ENCODE data around the gene RPRD1B.
"Not testable (repeated sequence)": the region's sequence is repeated elsewhere in the genome, so short reads cannot be mapped to it uniquely, and the experiment has no call there.

Gene RPRD1B

DNA sequence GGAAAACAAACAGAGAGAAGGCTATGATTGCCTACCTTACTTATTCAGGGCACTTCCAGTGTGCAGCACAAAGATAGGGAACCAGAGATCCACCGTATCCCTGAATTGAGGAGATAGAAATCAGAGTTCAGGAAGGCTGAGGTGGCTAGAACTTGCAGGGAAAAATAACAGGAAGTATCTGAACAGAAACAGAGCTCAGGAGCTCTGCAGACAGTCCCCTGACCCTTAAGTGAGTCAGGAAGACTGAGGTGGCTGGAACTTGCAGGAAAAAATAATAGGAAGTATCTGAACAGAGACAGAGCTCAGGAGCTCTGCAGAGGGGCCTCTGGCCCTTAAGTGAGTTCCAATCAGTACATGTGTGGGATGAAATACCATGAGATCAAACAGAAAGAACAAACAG is 65.4 kb downstream of the RPRD1B start:
- DNase-seq (ENCODE audit: low read depth) = no peak
- H3K4me3 ChIP-seq (ENCODE audit: low read depth, low read length) = no peak overlapping the region
- TF ChIP-seq POLR2A (IDR thresholded peaks at IDR 0.05; ENCODE audit: extremely low read depth, insufficient read length) = no peak
- TF ChIP-seq MYC (IDR thresholded peaks at IDR 0.05; ENCODE audit: low read depth, low read length) = no peak
- TF ChIP-seq, protein P1, sequence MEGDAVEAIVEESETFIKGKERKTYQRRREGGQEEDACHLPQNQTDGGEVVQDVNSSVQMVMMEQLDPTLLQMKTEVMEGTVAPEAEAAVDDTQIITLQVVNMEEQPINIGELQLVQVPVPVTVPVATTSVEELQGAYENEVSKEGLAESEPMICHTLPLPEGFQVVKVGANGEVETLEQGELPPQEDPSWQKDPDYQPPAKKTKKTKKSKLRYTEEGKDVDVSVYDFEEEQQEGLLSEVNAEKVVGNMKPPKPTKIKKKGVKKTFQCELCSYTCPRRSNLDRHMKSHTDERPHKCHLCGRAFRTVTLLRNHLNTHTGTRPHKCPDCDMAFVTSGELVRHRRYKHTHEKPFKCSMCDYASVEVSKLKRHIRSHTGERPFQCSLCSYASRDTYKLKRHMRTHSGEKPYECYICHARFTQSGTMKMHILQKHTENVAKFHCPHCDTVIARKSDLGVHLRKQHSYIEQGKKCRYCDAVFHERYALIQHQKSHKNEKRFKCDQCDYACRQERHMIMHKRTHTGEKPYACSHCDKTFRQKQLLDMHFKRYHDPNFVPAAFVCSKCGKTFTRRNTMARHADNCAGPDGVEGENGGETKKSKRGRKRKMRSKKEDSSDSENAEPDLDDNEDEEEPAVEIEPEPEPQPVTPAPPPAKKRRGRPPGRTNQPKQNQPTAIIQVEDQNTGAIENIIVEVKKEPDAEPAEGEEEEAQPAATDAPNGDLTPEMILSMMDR (IDR thresholded peaks at IDR 0.05; ENCODE audit: low read depth, low read length) = no peak
- TF ChIP-seq, protein P2, sequence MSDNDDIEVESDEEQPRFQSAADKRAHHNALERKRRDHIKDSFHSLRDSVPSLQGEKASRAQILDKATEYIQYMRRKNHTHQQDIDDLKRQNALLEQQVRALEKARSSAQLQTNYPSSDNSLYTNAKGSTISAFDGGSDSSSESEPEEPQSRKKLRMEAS (IDR thresholded peaks at IDR 0.05; ENCODE audit: low read depth, low read length) = no peak

DNA sequence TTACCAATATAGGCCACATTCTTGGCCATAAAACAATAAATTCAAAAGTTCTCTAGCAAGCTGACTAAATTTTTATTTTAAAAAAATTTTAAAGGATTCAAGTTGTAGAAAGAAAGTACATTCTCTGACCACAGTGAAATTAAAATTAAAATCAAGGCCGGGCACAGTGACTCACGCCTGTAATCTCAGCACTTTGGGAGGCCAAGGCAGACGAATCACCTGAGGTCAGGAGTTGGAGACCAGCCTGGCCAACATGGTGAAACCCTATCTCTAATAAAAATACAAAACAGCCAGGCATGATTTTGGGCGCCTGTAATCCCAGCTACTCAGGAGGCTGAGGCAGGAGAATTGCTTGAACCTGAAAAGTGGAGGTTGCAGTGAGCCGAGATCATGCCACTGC is 68.7 kb downstream of the RPRD1B start:
- H3K4me3 ChIP-seq (ENCODE audit: low read depth, low read length); DNase-seq (ENCODE audit: low read depth): not testable (repeated sequence)

DNA sequence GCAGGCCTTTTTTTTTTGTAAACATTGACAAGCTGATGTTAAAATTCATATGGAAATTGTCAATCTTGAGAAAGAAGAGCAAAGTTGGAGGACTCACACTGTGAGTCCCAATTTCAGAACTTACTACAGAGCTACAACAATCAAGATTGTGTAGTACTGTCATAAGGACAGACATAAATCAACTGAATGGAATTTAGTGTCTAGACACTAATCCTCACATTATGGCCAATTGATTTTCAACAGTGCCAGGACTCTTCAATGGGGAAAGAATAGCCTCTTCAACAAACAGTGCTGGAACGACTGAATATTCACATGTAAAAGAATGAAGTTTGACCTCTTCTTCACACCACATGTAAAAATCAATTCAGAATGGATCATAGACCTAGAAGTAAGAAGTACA is 70.7 kb downstream of the RPRD1B start:
- TF ChIP-seq, protein P1 (IDR thresholded peaks at IDR 0.05; ENCODE audit: low read depth, low read length) = no peak
- TF ChIP-seq, protein P2 (IDR thresholded peaks at IDR 0.05; ENCODE audit: low read depth, low read length) = no peak
- TF ChIP-seq MYC (IDR thresholded peaks at IDR 0.05; ENCODE audit: low read depth, low read length) (no peak), POLR2A (IDR thresholded peaks at IDR 0.05; ENCODE audit: extremely low read depth, insufficient read length) (no peak)
- no peak for DNase-seq (ENCODE audit: low read depth)
- H3K4me3 ChIP-seq (ENCODE audit: low read depth, low read length) = no peak overlapping the region

DNA sequence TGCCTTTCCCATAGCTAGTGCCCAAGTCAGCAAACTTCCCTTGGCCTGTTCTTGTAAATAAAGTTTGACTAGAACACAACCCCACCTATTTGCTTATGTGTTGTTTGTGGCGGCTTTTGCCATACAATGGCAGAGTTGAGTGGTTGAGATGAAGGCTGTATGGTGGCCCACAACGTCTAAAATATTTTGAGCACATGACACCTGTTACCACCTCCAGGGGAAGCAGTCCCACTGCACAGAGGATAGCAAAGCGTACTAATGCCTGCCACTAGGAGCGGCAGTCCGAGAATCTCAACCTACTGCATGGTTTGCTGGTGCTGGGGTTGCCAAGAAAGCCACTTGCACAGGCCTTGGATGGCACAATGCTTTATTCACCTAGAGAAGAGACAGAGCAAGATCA is 72.9 kb downstream of the RPRD1B start:
- no peak overlapping the region for H3K4me3 ChIP-seq (ENCODE audit: low read depth, low read length)
- DNase-seq (ENCODE audit: low read depth) = no peak
- TF ChIP-seq, protein P1 (IDR thresholded peaks at IDR 0.05; ENCODE audit: low read depth, low read length) = no peak
- TF ChIP-seq MYC (IDR thresholded peaks at IDR 0.05; ENCODE audit: low read depth, low read length) (no peak), POLR2A (IDR thresholded peaks at IDR 0.05; ENCODE audit: extremely low read depth, insufficient read length) (no peak)
- TF ChIP-seq, protein P2 (IDR thresholded peaks at IDR 0.05; ENCODE audit: low read depth, low read length) = no peak

DNA sequence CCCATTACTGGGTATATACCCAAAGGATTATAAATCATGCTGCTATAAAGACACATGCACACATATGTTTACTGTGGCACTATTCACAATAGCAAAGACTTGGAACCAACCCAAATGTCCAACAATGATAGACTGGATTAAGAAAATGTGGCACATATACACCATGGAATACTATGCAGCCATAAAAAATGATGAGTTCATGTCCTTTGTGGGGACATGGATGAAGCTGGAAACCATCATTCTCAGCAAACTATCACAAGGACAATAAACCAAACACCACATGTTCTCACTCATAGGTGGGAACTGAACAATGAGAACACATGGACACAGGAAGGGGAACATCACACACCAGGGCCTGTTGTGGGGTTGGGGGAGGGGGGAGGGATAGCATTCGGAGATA is 73.8 kb downstream of the RPRD1B start:
- H3K4me3 ChIP-seq (ENCODE audit: low read depth, low read length); DNase-seq (ENCODE audit: low read depth): not testable (repeated sequence)

DNA sequence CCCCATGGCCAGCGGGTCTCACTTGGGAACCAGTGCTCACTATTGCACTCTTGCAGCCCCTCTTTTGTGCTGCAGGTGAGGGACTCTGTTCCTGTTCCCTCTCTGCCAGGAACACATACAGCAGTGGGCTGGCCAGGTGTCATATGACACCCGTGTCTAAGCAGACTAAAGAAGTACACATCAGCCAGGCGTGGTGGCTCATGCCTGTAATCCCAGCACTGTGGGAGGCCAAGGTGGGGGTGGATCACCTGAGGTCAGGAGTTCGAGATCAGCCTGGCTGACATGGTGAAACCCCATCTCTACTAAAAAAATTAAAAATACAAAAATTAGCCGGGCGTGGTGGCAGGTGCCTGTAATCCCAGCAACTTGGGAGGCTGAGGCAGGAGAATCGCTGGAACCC is 74.4 kb downstream of the RPRD1B start:
- not testable (repeated sequence) for DNase-seq (ENCODE audit: low read depth); H3K4me3 ChIP-seq (ENCODE audit: low read depth, low read length)

DNA sequence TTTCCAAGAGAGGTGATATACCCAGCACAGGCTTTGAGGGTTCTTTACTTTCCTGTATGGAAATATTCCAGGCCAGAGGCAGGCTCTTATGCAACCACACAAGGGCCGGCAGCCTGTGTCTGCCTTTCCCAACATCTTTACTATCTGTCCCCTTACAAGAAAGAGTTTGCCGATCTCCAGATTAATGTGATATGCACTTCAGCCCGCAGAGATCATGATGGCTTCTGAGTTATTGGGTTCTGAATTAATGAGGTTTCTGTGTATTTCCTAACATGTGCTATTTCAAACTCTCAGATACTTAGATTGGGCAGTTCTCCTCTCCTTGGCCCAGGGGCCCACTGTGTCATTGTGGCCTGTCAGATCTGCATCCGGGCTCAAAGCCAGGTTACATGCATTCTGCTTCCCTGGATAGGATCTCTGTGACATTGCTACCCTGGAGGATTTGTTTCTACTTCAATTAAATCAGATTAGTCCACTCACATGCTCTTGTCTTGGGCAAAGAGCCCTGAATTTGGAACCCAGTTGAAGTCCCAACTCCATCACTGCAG is 75.0 kb downstream of the RPRD1B start:
- no peak for DNase-seq (ENCODE audit: low read depth)
- no peak overlapping the region for H3K4me3 ChIP-seq (ENCODE audit: low read depth, low read length)
- TF ChIP-seq, protein P2 (IDR thresholded peaks at IDR 0.05; ENCODE audit: low read depth, low read length) = no peak
- TF ChIP-seq MYC (IDR thresholded peaks at IDR 0.05; ENCODE audit: low read depth, low read length) = no peak
- TF ChIP-seq, protein P1 (IDR thresholded peaks at IDR 0.05; ENCODE audit: low read depth, low read length) = no peak
- TF ChIP-seq POLR2A (IDR thresholded peaks at IDR 0.05; ENCODE audit: extremely low read depth, insufficient read length) = no peak
